ENCODE data around the gene PRR36. TPM values are rescaled to one million over a fixed set of nuclear protein-coding genes. Genes with fewer than 3 reads are reported as not detected.

PRR36 gene
- total RNA-seq, 1 experiment from 2014 or later: 0.26 TPM

DNA sequence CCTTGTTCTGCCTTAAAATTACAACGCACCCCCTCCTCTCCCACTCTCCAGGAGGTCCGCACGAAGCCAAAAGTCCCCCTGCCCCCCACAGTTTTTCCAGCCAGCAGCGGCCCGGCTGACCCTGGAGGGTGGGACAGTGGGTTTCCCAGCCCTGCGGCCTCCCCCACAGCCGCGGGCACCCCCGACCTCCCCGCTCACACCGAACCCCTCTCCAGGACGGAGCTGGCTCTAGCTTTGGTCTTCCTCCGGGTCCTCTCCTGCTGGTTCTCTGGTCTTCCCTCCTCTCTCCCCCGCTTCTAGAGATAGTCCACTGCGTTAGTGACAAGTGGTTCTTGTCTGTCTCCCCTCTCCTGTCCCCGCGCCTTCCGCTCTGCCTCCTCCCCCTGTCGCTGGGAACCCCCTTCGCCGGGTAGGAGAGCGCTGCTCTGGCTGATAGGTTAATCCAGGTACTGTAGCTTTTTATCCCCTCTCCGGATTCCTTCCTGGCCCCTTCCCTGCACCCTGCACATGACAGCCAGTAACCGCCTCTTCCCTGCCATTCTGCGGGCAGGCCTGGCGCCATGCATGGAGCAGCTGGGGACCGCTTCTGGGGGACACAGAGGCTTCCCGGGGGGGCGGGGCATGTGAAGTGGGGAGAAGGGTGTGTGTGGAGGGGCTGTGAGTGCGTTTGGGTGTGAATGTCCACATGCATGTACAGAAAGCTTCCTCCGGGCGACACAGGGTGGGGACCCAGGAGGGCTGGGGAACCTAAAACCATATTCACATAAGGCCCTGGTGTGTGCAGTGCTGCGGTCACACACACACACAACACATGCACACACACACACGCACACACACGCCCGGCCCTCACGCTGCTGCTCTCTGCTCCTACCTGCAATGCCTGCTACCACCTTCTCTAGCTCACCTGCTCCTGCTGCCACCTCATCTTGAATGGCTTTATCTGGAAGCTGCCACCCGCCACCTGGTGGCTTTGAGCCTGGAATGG is 17.2 kb downstream of the PRR36 start:
- ChIA-PET CTCF (interaction anchor here (0.6 to 2.4 kb wide), 5 partner anchors 8 to 468 kb away, joined by 3 to 7 read pairs (median 3); partner anchors contain the start of gene MAP2K7), POLR2A (interaction anchor here (0.6 kb wide), 1 partner anchor 8 kb away, joined by 4 read pairs; no protein-coding TSS in a partner anchor)
- H3K4me3 Mint-ChIP-seq (ENCODE audit: unreplicated experiment): no peak overlapping the region
- no peaks in the 10 kb centered on the region for H3K27me3 Mint-ChIP-seq (ENCODE audit: insufficient read depth, unreplicated experiment)
- BruUV-seq (replicated peaks): no TSS peak
- no peak overlapping the region for H3K27ac Mint-ChIP-seq (ENCODE audit: low read depth, unreplicated experiment)
- DNase-seq (ENCODE audit: unreplicated experiment): no peak
- TF ChIP-seq CTCF (IDR thresholded peaks at IDR 0.05; ENCODE audit: unreplicated experiment): no peak
- no peaks in the 10 kb centered on the region for H3K4me1 Mint-ChIP-seq (ENCODE audit: insufficient read depth, unreplicated experiment)
- no peaks in the 10 kb centered on the region for H3K9me3 Mint-ChIP-seq (ENCODE audit: unreplicated experiment)
- intact Hi-C loops (cut with micrococcal nuclease): loop anchor here (10.0 kb wide), 1 partner anchor 148 kb away; the partner anchor contains the start of gene ELAVL1
- H3K36me3 Mint-ChIP-seq (ENCODE audit: insufficient read depth, unreplicated experiment): no peaks in the 10 kb centered on the region

GRCh38 chr19:7856109-7856591 is 18.0 kb downstream of the PRR36 start:
- CTCF ChIA-PET: no interaction called here
- Mint-ChIP-seq H3K27me3 (ENCODE audit: insufficient read depth, unreplicated experiment) (no peaks in the 10 kb centered on the region), H3K36me3 (ENCODE audit: insufficient read depth, unreplicated experiment) (no peaks in the 10 kb centered on the region), H3K4me1 (ENCODE audit: insufficient read depth, unreplicated experiment) (no peaks in the 10 kb centered on the region), H3K9me3 (ENCODE audit: unreplicated experiment) (no peaks in the 10 kb centered on the region), H3K27ac (ENCODE audit: low read depth, unreplicated experiment) (no peak overlapping the region), H3K4me3 (ENCODE audit: unreplicated experiment) (no peak overlapping the region)
- no peak for DNase-seq (ENCODE audit: unreplicated experiment)
- POLR2A ChIA-PET: interaction anchor here (0.6 kb wide), 1 partner anchor 7 kb away, joined by 4 read pairs; no protein-coding TSS in a partner anchor
- no TSS peak for BruUV-seq (replicated peaks)
- TF ChIP-seq CTCF (IDR thresholded peaks at IDR 0.05; ENCODE audit: unreplicated experiment): no peak
- intact Hi-C loops (cut with micrococcal nuclease): loop anchor here (10.0 kb wide), 1 partner anchor 149 kb away; the partner anchor contains the start of gene ELAVL1

GRCh38 chr19:7855426-7856108 is 18.6 kb downstream of the PRR36 start:
- intact Hi-C loops (cut with micrococcal nuclease): loop anchor here (10.0 kb wide), 1 partner anchor 149 kb away; the partner anchor contains the start of gene ELAVL1

More at GRCh38 chr19:7855426-7856108, 18.6 kb downstream of the PRR36 start:
- H3K27me3 Mint-ChIP-seq (ENCODE audit: insufficient read depth, unreplicated experiment): no peaks in the 10 kb centered on the region
- DNase-seq (ENCODE audit: unreplicated experiment): no peak
- no peaks in the 10 kb centered on the region for H3K9me3 Mint-ChIP-seq (ENCODE audit: unreplicated experiment)
- BruUV-seq (replicated peaks): no TSS peak
- H3K27ac Mint-ChIP-seq (ENCODE audit: low read depth, unreplicated experiment): no peak overlapping the region
- H3K4me3 Mint-ChIP-seq (ENCODE audit: unreplicated experiment): no peak overlapping the region
- ChIA-PET CTCF (interaction anchor here (0.6 kb wide), 1 partner anchor 33 kb away, joined by 3 read pairs; no protein-coding TSS in a partner anchor), POLR2A (no interaction called here)
- peaks cover under 1% of the 10 kb centered on the region for H3K4me1 Mint-ChIP-seq (ENCODE audit: insufficient read depth, unreplicated experiment)
- H3K36me3 Mint-ChIP-seq (ENCODE audit: insufficient read depth, unreplicated experiment): no peaks in the 10 kb centered on the region
- no peak for TF ChIP-seq CTCF (IDR thresholded peaks at IDR 0.05; ENCODE audit: unreplicated experiment)
